AG10803 (cell line): ENCODE data around the gene HTRA1.

ENCODE experiments used
- DNase-seq: peaks from one replicate; pipeline ENCODE4 v3.0.0; 2010; ENCODE audit warnings: low read depth
- H3K4me3 ChIP-seq: 2 replicates; pipeline ENCODE4 v1.5.1; 2011; ENCODE audit warnings: mild to moderate bottlenecking, low read length, control low read depth
- CTCF ChIP-seq: conservative IDR thresholded peaks from 2 replicates; pipeline ENCODE4 v1.5.1; 2011; ENCODE audit warnings: mild to moderate bottlenecking, low read length, control low read depth, inconsistent platforms

Gene HTRA1

GRCh38 chr10:122461729-122462532 is 578 bp downstream of the HTRA1 start:
- DNase-seq: no peak
- H3K4me3 ChIP-seq: peak overlapping the region; percentile 80
- no peak for TF ChIP-seq CTCF

GRCh38 chr10:122462533-122463465 is 1.4 kb downstream of the HTRA1 start:
- no peak for TF ChIP-seq CTCF
- peak; percentile 53 for DNase-seq
- peak overlapping the region; percentile 80 for H3K4me3 ChIP-seq

- no peak for TF ChIP-seq CTCF
- H3K4me3 ChIP-seq: peak overlapping the region; percentile 80
Measured at GRCh38 chr10:122463466-122464249, 2.3 kb downstream of the HTRA1 start.

GRCh38 chr10:122464250-122464510 is 2.8 kb downstream of the HTRA1 start:
- DNase-seq: no peak
- no peak for TF ChIP-seq CTCF
- peak overlapping the region; percentile 80 for H3K4me3 ChIP-seq

More at GRCh38 chr10:122463466-122464249, 2.3 kb downstream of the HTRA1 start:
- DNase-seq: no peak

- no peak overlapping the region; the same call in 1 of the 2 replicates for H3K4me3 ChIP-seq
- no peak for DNase-seq
- TF ChIP-seq CTCF: no peak
Measured at GRCh38 chr10:122464586-122464985, 3.2 kb downstream of the HTRA1 start.

- DNase-seq: no peak
- no peak for TF ChIP-seq CTCF
- H3K4me3 ChIP-seq: no peak overlapping the region
Measured at GRCh38 chr10:122465401-122466040, 4.2 kb downstream of the HTRA1 start.
